Stimulated activated naive CD8-positive, alpha-beta T cell treated with anti-CD3 and anti-CD28 coated beads, Interleukin-15, amount 100 ng/mL, for 72 hours (primary cell): ENCODE measurements around the gene AXDND1.

Experiments
- ATAC-seq: fragments of 150-1000 bp; cut with Tn5 transposase; 2 replicates; pipeline ENCODE4 v1.10.0; 2021; ENCODE audit warnings: mild to moderate bottlenecking, moderate library complexity
- DNase-seq, 2 donors: peaks; one replicate each; pipeline ENCODE4 v3.0.0; 2021 to 2022
- H3K27ac Mint-ChIP-seq, 2 donors: one replicate each; pipeline ENCODE4 v1.8.0; 2022; ENCODE audit warnings: mild to moderate bottlenecking in 2 of 2, mixed read lengths in 2 of 2, moderate library complexity in 2 of 2
- H3K27me3 Mint-ChIP-seq: one replicate; pipeline ENCODE4 v1.8.0; 2022; ENCODE audit warnings: mixed read lengths
- H3K4me1 Mint-ChIP-seq: one replicate; pipeline ENCODE4 v1.8.0; 2022; ENCODE audit warnings: mild to moderate bottlenecking, mixed read lengths
- H3K4me3 Mint-ChIP-seq, 2 donors: one replicate each; pipeline ENCODE4 v1.8.0; 2022; ENCODE audit warnings: mild to moderate bottlenecking in 2 of 2, mixed read lengths in 2 of 2, moderate library complexity in 1 of 2
- H3K9me3 Mint-ChIP-seq, 2 donors: one replicate each; pipeline ENCODE4 v1.8.0; 2022; ENCODE audit warnings: mixed read lengths in 2 of 2

AXDND1 gene, protein sequence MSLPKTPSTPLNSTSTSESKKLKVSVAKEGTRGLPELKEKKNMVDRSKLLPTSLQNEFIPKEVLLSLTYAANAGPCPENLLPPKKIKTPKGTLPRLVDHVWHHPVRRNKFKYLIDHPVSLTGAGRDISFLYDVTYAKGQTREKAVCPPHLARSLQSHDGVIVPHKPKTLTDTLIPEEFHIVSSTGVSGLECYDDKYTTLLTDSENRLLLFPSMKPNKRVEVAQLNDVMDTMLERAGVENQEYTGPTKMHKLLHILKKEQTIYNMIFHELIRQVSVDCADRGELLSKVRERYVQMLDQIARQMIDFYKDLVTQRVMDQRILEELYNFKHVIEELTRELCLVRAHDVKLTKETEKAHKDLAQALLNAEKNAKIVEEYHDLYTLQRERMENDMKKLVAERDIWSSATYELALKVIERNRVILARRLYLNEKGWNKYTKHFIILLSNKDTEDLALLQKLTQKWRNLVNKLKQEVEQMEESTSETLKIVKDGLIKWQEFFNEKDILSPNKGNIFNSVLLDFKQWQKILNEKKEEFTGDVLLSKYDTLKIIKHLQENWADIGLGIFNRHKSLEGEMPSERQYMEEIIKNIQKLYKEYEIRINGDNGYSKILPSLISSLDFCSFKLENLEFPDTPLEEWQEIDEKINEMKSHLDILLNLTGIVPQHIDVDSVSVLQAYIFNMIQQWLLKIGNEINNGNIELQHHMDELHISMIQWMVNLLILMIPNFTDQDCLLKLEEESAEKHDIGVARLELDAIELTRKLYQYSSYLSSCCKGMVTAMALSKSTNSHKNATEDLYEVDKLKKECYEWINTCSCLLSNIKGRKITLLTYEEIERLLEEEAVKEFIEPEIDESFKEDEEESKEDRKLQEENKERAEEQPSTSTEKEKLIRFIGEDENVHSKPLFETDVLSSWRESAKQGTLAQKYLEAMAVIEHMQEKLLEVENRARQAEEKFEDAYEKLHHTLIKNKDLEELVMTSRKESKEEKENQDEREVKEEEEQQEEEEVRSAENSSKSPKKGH

DNA sequence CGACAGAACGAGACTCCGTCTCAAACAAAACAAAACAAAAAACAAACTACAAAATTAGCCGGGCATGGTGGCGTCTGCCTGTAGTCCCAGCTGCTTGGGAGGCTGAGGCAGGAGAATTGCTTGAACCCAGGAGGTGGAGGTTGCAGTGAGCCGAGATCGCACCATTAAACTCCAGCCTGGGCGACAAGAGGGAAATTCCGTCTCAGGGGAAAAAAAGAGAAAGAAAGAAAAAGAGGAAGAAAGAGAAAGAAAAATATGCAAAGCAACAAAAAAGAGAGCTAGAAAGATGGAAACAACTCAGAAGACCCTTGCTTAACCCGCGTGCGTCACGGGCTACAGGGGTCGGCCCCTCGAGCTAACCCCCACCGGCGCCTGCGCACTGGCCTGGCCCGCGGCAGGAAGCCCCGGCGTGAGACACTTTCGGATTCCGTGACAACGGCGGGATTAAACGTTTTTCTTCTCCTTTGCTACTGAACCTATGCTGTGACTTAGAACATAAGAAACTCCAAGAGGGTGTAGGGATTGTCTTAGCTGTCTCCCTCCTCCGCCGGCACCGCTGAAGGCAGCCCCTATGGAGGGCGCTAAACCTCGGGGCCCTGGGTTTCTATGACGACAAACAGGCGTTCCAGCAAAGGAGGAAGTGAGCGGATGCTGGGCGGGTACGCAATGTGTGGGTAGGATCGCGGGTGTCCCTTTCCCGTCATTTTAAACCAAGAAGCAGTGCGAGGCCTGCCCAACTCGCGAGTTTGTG is at the start of gene AXDND1:
Gene AXDND1, plus strand, starts transcription at position 630 of the 751 bp plus-strand sequence. CDS start 539 bp downstream, outside the sequence.
- peak; percentile 96 for ATAC-seq
- no peaks in the 10 kb centered on the region for H3K27me3 Mint-ChIP-seq
- no peaks in the 10 kb centered on the region for H3K4me1 Mint-ChIP-seq
- H3K9me3 Mint-ChIP-seq, result no peaks in the 10 kb centered on the region
- peak within 1 kb of the TSS; percentile 99 to 100 for H3K27ac Mint-ChIP-seq
- H3K4me3 Mint-ChIP-seq, result peak within 1 kb of the TSS; percentile 83 to 90
- peak; percentile 81 to 91 for DNase-seq

DNA sequence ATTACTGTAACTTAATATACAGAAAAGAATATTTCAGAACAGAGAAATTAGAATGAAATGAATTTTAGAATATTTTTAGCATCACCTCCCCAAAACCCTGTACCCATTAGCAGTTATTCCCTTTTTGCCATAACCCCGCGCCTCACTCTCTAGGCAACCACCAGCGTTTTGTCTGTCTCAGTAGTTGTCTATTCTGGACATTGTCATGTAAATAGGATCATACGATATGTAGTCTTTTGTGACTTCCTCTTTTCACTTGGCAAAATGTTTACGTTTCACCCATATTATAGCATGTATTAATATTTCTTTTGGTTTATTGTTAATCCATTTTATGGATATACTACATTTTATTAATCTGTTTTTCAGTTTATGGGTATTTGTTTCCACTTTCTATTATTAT is 47.3 kb upstream of the AXDND1 start:
- Mint-ChIP-seq H3K27ac (no peak overlapping the region), H3K27me3 (no peaks in the 10 kb centered on the region), H3K9me3 (peaks cover 0 to 12% of the 10 kb centered on the region in 2 donors), H3K4me3 (no peak overlapping the region), H3K4me1 (peaks cover 14% of the 10 kb centered on the region)
- ATAC-seq (no peak), DNase-seq (no peak)

DNA sequence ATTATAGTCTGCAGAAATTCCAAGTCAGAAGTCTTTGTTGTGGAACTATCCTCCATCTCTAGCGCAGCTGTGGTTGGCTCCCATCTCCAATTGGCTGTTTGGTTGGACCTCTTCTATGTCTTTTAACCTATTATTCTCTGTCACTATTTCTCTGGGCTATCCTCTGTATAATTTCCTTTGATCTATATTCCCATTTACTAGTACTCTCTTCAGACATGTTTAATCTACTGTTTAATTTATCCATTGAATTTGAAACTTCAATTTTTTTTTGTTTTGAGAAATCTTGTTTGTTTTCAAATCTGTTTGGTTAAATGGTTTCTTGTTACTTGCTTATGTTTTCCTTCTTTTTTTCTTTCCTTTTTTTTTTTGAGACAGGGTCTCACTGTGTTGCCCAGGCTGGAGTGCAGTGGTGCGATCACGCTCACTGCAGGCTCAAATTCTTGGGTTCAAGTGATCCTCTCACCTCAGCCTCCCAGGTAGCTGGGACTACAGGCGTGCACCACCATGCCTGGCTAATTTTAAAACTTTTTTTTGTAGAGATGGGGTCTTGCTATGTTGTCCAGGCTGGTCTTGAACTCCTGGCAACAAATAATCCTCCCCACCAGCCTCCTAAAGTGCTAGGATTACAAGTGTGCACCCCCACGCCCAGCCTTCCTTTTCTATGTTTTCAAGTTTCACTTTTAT is 44.1 kb upstream of the AXDND1 start:
- peaks cover 14% of the 10 kb centered on the region for H3K4me1 Mint-ChIP-seq
- DNase-seq, result no peak
- H3K4me3 Mint-ChIP-seq, result no peak overlapping the region
- H3K9me3 Mint-ChIP-seq, result peaks cover 0 to 12% of the 10 kb centered on the region in 2 donors
- H3K27ac Mint-ChIP-seq, result peak overlapping the region in 1 of 2 donors; percentile 87
- ATAC-seq, result no peak
- H3K27me3 Mint-ChIP-seq, result no peaks in the 10 kb centered on the region

DNA sequence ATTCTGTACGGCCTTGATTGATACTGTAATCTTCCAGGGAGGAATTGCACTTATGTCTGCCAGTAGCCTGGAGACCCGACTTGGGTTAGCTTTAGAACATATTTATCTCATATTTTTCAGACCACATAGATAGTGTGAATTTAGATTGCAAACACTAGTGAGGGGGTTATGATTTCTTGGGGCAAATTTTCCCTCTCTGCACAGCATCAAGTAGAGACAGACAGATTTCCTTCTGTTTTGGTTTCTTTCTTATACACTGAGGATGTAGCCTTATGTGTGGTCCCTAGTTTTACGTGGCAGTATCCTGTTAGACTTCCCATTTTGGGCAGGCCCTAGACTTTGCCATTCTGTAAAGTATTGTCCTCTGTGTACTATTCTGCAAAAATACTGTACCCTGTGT is 43.2 kb upstream of the AXDND1 start:
- ATAC-seq (no peak), DNase-seq (no peak)
- Mint-ChIP-seq H3K27ac (peak overlapping the region in 1 of 2 donors; percentile 67), H3K9me3 (peaks cover 0 to 12% of the 10 kb centered on the region in 2 donors), H3K4me1 (peaks cover 14% of the 10 kb centered on the region), H3K4me3 (no peak overlapping the region), H3K27me3 (no peaks in the 10 kb centered on the region)

DNA sequence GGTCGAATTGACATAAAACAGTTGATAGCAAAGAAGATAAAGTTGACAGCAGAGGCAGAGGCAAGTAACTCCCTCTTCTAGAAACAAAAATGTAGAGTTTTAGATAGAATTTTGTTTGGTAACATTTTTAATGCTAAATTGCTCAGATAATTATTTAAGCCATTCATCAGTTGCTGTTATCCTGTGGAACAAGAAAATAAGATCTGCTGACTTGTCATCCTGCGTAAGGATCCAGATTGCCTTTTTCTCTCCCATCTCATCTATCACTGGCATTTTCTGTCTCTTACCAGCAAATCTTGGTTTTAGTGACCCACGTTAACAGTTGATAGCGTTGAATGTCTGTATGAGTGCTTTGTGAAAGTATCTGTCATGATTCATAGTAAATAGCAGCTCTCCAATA is 42.3 kb upstream of the AXDND1 start:
- DNase-seq, result no peak
- H3K9me3 Mint-ChIP-seq, result peaks cover 0 to 12% of the 10 kb centered on the region in 2 donors
- no peak overlapping the region for H3K27ac Mint-ChIP-seq
- no peak for ATAC-seq
- no peak overlapping the region for H3K4me3 Mint-ChIP-seq
- no peaks in the 10 kb centered on the region for H3K27me3 Mint-ChIP-seq
- peaks cover 14% of the 10 kb centered on the region for H3K4me1 Mint-ChIP-seq

DNA sequence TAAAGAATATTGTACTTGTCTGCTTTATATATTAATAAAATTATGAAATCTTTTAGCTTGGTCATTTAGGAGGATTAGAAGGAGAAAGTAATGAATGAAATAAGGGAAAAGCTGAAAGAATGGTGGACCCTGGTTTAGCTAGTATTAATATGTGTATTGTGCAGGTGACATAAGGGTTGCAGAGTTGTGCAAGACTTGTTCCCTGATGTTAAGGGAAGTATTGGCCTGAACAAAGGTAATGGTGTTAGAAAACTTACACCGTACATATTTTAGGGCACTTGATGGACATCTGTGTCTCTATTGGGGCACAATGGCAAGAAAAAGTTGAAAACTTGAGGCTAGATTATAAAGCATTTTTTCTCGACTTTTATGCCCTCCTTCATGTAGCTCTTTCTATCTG is 39.9 kb upstream of the AXDND1 start:
- Mint-ChIP-seq H3K4me1 (peaks cover 23% of the 10 kb centered on the region), H3K9me3 (peaks cover 0 to 12% of the 10 kb centered on the region in 2 donors), H3K4me3 (no peak overlapping the region), H3K27ac (no peak overlapping the region), H3K27me3 (no peaks in the 10 kb centered on the region)
- ATAC-seq (no peak), DNase-seq (no peak)

DNA sequence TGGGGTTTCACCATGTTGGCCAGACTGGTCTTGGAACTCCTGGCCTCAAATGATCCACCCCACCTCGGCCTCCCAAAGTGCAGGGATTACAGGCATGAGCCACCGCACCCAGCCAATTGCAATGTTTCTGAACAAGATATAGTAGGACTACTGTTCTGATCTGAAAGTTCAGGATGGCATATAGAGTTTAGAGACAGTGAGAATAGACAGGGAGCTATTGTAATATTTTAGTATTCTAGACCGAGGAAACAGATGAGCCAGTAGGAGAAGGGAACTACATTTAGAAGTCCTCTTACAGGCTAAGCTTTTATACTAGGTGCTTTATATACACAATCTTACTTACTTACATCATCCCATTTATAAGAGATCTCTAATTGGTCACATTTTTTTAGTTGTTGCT is 39.0 kb upstream of the AXDND1 start:
- no peak for DNase-seq
- ATAC-seq, result no peak
- Mint-ChIP-seq H3K4me1 (peaks cover 17% of the 10 kb centered on the region), H3K9me3 (peaks cover 0 to 5% of the 10 kb centered on the region in 2 donors), H3K4me3 (no peak overlapping the region), H3K27me3 (no peaks in the 10 kb centered on the region), H3K27ac (no peak overlapping the region)

DNA sequence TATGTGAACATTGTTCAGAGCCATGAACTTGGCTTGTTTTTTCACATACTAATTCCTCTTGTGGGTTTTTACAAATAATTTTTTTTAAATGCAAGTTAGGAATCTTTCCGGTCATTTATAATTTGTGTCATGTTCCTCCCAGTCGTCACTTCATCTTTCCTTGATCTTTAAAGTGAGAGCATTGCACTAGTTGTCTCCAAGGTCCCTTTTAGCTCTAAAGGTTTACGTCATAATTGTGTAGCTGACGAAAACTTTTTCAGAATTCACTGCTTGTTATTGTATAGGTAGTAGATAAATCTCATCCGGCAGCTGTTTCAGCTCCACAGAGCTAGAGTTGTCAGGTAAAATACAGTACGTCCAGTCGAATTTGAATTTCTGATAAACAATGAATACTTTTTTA is 38.6 kb upstream of the AXDND1 start:
- peaks cover 12% of the 10 kb centered on the region for H3K4me1 Mint-ChIP-seq
- ATAC-seq (no peak), DNase-seq (no peak)
- no peak overlapping the region for H3K27ac Mint-ChIP-seq
- H3K4me3 Mint-ChIP-seq, result no peak overlapping the region
- H3K27me3 Mint-ChIP-seq, result no peaks in the 10 kb centered on the region
- H3K9me3 Mint-ChIP-seq, result peaks cover 0 to under 1% of the 10 kb centered on the region in 2 donors

DNA sequence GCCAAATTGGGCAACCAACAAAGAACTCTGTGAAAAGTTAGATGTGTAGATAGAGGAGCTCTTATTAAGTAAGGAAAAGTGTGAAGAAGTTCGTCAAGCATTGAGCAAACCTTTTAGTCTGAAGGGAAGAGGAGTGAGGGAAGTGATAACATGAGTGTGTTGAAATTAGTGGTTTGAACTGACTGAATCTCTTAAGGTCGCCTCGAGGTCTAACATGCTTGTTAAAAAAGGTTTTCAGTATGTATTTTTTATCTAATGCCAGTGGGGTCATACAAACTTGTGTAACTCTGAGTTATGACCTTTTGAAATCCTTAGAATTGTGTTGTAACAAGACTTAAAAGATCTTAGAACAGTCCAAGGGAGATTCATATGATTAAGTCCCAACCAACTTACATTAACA is 38.1 kb upstream of the AXDND1 start:
- Mint-ChIP-seq H3K27me3 (no peaks in the 10 kb centered on the region), H3K9me3 (no peaks in the 10 kb centered on the region), H3K4me1 (peaks cover 14% of the 10 kb centered on the region), H3K27ac (no peak overlapping the region), H3K4me3 (no peak overlapping the region)
- DNase-seq, result no peak
- ATAC-seq, result no peak

DNA sequence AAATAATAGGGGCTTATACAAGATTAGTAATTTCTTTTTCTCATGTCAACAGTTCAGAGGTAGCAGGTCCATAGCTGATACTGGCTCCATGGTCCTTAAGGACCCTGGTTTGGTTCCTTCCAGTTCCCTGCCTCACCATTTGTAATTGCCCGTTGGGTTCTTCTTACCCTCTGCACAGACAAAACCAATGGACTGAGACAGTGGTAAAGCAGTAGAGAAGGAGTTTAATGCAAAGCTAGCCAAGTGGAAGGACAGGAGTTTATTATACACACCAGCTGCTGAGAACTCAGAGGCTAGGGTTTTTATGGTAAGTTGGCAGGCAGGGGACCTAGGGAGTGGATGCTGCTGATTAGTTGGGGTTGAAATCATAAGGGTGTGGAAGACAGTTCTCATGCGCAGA is 35.9 kb upstream of the AXDND1 start:
- Mint-ChIP-seq H3K27me3 (no peaks in the 10 kb centered on the region), H3K9me3 (no peaks in the 10 kb centered on the region), H3K27ac (no peak overlapping the region), H3K4me1 (peaks cover 22% of the 10 kb centered on the region), H3K4me3 (no peak overlapping the region)
- no peak for ATAC-seq
- DNase-seq, result no peak

DNA sequence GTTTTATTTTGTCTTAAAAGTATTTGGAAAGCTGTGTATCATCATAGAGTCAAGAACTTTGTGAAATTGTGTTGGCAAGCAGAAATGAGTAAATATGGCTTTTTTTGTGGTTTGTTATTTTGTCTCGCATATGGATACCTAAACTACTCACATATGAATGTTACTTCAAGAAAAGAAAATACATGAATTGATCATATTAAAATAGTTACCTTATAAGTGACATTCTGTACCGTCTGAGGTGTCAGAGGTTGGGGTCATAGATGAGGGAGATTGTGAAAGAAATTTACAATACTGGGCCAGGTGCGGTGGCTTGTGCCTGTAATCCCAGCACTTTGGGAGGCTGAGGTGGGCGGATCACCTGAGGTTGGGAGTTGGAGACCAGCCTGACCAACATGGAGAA is 31.3 kb upstream of the AXDND1 start:
- Mint-ChIP-seq H3K9me3 (no peaks in the 10 kb centered on the region), H3K4me3 (no peak overlapping the region), H3K4me1 (peaks cover 26% of the 10 kb centered on the region), H3K27ac (peak overlapping the region in 1 of 2 donors; percentile 71), H3K27me3 (no peaks in the 10 kb centered on the region)
- DNase-seq (no peak), ATAC-seq (no peak)

DNA sequence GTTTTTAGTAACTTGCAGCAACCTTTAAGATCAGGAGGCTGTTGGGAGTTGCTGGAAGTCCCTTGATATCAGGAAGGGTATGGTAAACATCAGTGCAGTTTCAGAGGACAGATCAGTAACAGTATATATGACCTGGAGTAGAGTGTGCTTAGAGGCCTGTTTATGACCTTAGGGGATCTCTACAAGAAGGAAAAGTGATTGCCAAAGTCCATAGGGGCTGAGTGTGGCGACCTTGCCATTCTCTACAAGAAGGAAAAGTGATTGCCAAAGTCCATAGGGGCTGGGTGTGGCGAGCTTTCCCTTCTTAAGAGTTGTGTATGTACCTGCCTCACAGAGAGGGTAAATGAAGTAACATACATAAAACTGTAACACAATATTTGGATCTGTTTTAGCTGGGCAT is 28.5 kb upstream of the AXDND1 start:
- DNase-seq (no peak), ATAC-seq (no peak)
- Mint-ChIP-seq H3K4me3 (no peak overlapping the region), H3K27ac (no peak overlapping the region), H3K9me3 (no peaks in the 10 kb centered on the region), H3K4me1 (peaks cover 17% of the 10 kb centered on the region), H3K27me3 (no peaks in the 10 kb centered on the region)

DNA sequence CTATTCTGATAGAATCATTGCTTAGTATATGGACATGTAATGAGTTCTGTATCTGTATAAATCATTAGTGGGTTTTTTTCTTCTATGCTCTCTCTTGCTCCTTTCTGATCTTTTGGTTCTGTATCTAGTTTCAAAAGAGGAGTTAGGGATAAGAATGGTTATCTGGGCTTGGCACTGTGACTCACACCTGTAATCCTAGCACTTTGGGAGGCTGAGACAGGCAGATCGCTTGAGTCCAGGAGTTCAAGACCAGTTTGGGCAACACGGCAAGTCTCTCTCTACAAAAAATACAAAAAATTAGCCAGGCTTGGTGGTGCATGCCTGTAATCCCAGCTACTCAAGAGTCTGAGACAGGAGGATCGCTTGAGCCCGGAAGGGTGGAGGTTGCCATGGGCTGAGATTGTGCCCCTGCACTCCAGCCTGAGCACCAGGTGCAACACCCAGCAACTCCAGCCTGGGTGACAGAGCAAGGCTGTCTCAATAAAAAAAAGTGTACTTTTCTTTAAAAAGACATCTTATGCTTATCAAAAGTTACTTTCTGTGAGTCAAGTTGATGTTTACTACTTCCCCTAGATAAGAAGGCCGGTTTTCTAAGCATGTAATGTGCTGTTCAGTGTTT is 27.7 kb upstream of the AXDND1 start:
- H3K4me1 Mint-ChIP-seq, result peaks cover 13% of the 10 kb centered on the region
- peak overlapping the region in 1 of 2 donors; percentile 27 for H3K27ac Mint-ChIP-seq
- DNase-seq, result no peak
- no peak for ATAC-seq
- H3K9me3 Mint-ChIP-seq, result no peaks in the 10 kb centered on the region
- H3K4me3 Mint-ChIP-seq, result no peak overlapping the region
- no peaks in the 10 kb centered on the region for H3K27me3 Mint-ChIP-seq

DNA sequence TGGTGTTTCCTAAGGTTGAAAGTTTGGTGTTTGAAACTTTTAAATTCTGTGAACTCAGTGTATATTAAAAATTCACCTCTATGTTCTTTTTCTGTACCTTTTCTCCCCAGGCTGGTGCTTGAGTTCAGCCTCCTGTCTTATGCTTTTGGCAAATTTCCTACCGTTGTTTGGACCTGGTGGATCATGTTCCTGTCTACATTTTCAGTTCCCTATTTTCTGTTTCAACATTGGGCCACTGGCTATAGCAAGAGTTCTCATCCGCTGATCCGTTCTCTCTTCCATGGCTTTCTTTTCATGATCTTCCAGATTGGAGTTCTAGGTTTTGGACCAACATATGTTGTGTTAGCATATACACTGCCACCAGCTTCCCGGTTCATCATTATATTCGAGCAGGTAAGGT is 24.9 kb upstream of the AXDND1 start:
- ATAC-seq (no peak), DNase-seq (no peak)
- no peaks in the 10 kb centered on the region for H3K27me3 Mint-ChIP-seq
- H3K27ac Mint-ChIP-seq, result no peak overlapping the region
- H3K9me3 Mint-ChIP-seq, result no peaks in the 10 kb centered on the region
- peaks cover 5% of the 10 kb centered on the region for H3K4me1 Mint-ChIP-seq
- no peak overlapping the region for H3K4me3 Mint-ChIP-seq
